Measurements from ENCODE around the gene LCK. TPM values are rescaled to one million over a fixed set of nuclear protein-coding genes. Genes with fewer than 3 reads are reported as not detected.

The LCK gene
- total RNA-seq, 1 donor: 0.43 TPM

GRCh38 chr1:32223683-32224082 lies 27.4 kb upstream of the LCK start:
- no peak for TF ChIP-seq CTCF (IDR thresholded peaks at IDR 0.05; ENCODE audit: insufficient read depth, low read depth, low read length)
- DNase-seq (ENCODE audit: low read depth): no peak
- H3K4me3 ChIP-seq (ENCODE audit: low read depth, low read length): no peak overlapping the region

DNA sequence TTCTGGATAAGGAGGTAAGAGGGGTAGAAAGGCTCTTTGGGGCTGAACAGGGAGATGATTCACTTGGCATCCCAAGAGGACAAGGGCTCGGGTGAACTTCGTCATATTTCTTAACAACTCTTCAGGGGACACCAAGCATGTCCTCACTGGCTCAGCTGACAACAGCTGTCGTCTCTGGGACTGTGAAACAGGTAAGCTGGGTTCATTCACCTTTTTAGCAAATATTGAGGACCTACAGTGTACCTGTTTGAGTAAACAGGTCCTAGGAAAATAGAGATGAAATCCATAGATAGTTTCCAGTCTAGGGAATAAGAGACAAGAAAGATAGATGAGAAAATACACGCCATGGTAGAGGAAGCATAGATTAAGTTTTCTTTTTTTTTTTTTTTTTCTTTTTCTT lies 26.8 kb upstream of the LCK start:
- no peak overlapping the region for H3K4me3 ChIP-seq (ENCODE audit: low read depth, low read length)
- no peak for TF ChIP-seq CTCF (IDR thresholded peaks at IDR 0.05; ENCODE audit: insufficient read depth, low read depth, low read length)
- no peak for DNase-seq (ENCODE audit: low read depth)

GRCh38 chr1:32228771-32229170 lies 22.3 kb upstream of the LCK start:
- TF ChIP-seq CTCF (IDR thresholded peaks at IDR 0.05; ENCODE audit: insufficient read depth, low read depth, low read length): no peak
- no peak for DNase-seq (ENCODE audit: low read depth)

GRCh38 chr1:32231843-32232432 lies 19.1 kb upstream of the LCK start:
- DNase-seq (ENCODE audit: low read depth): no peak
- TF ChIP-seq CTCF (IDR thresholded peaks at IDR 0.05; ENCODE audit: insufficient read depth, low read depth, low read length): no peak
- H3K4me3 ChIP-seq (ENCODE audit: low read depth, low read length): no peak overlapping the region

More at GRCh38 chr1:32228771-32229170, 22.3 kb upstream of the LCK start:
- H3K4me3 ChIP-seq (ENCODE audit: low read depth, low read length): no peak overlapping the region

GRCh38 chr1:32232558-32233304 lies 18.3 kb upstream of the LCK start:
- no peak for TF ChIP-seq CTCF (IDR thresholded peaks at IDR 0.05; ENCODE audit: insufficient read depth, low read depth, low read length)
- no peak overlapping the region for H3K4me3 ChIP-seq (ENCODE audit: low read depth, low read length)
- DNase-seq (ENCODE audit: low read depth): no peak

GRCh38 chr1:32234792-32235191 lies 16.3 kb upstream of the LCK start:
- TF ChIP-seq CTCF (IDR thresholded peaks at IDR 0.05; ENCODE audit: insufficient read depth, low read depth, low read length): no peak

More at GRCh38 chr1:32234792-32235191, 16.3 kb upstream of the LCK start:
- no peak overlapping the region for H3K4me3 ChIP-seq (ENCODE audit: low read depth, low read length)
- DNase-seq (ENCODE audit: low read depth): no peak

Data from fibroblast of villous mesenchyme (primary cell).